ENCODE results near the gene HAGH. TPM values are rescaled to one million over a fixed set of nuclear protein-coding genes. Genes with fewer than 3 reads are reported as not detected.

HAGH gene
- 51.5 and 65.6 TPM in 2 replicates for total RNA-seq (ENCODE audit: low replicate concordance)

GRCh38 chr16:1826691-1827573, at the start of gene HAGH, which contains the start of gene FAHD1:
Gene HAGH (minus strand): TSS chr16:1826825. CDS start chr16:1826787, 38 bp downstream.
Gene FAHD1 (plus strand): TSS chr16:1827206. CDS start chr16:1827239, 33 bp downstream.

GRCh38 chr16:1871974-1872635, 45.5 kb upstream of the HAGH start, which contains the start of gene MEIOB:
Gene MEIOB (minus strand): TSS chr16:1872164. CDS start chr16:1868175, 3,989 bp downstream.

GRCh38 chr16:1793578-1794220, 32.9 kb downstream of the HAGH start, which contains the start of gene IGFALS:
Gene IGFALS (minus strand): TSS chr16:1793705. CDS start chr16:1793652, 53 bp downstream.

GRCh38 chr16:1782408-1783264, 44.0 kb downstream of the HAGH start, which contains the start of the genes NUBP2 and SPSB3:
Gene NUBP2 (plus strand): TSS chr16:1782960. CDS start chr16:1783021, 61 bp downstream.
Gene SPSB3 (minus strand): TSS chr16:1782571. CDS start chr16:1781483, 1,088 bp downstream.

GRCh38 chr16:1772908-1773702, 53.5 kb downstream of the HAGH start, which contains the start of gene MRPS34:
Gene MRPS34 (minus strand): TSS chr16:1773134. CDS start chr16:1773119, 15 bp downstream.

GRCh38 chr16:1772362-1772907, 54.2 kb downstream of the HAGH start, which contains the start of gene EME2:
Gene EME2 (plus strand): TSS chr16:1772810. CDS start chr16:1773228, 418 bp downstream.

GRCh38 chr16:1771188-1771863, 55.3 kb downstream of the HAGH start, which contains the start of gene NME3:
Gene NME3 (minus strand): TSS chr16:1771543. CDS start chr16:1771534, 9 bp downstream.

Other genes with a start within 250 kb of the HAGH start
- gene IFT140, start 214.8 kb downstream of the HAGH start, total RNA-seq (ENCODE audit: low replicate concordance), result 23.9 and 68.7 TPM in 2 replicates
- gene CRAMP1, start 214.5 kb downstream of the HAGH start, total RNA-seq (ENCODE audit: low replicate concordance), result 4.4 and 4.8 TPM in 2 replicates
- gene JPT2, start 148.5 kb downstream of the HAGH start, total RNA-seq (ENCODE audit: low replicate concordance), result 8.8 and 26.7 TPM in 2 replicates
- gene MAPK8IP3, start 120.6 kb downstream of the HAGH start, total RNA-seq (ENCODE audit: low replicate concordance), result 31.8 and 51.6 TPM in 2 replicates
- 35.7 and 45.9 TPM in 2 replicates for gene NME3, start 55.3 kb downstream of the HAGH start, total RNA-seq (ENCODE audit: low replicate concordance)
- 5.0 TPM in 2 replicates for gene EME2, start 54.0 kb downstream of the HAGH start, total RNA-seq (ENCODE audit: low replicate concordance)
- 71.6 and 87.2 TPM in 2 replicates for gene MRPS34, start 53.7 kb downstream of the HAGH start, total RNA-seq (ENCODE audit: low replicate concordance)
- 30.8 and 55.7 TPM in 2 replicates for gene SPSB3, start 44.3 kb downstream of the HAGH start, total RNA-seq (ENCODE audit: low replicate concordance)
- 30.3 and 65.2 TPM in 2 replicates for gene NUBP2, start 43.9 kb downstream of the HAGH start, total RNA-seq (ENCODE audit: low replicate concordance)
- gene IGFALS, start 33.1 kb downstream of the HAGH start, total RNA-seq (ENCODE audit: low replicate concordance), result under 0.01 TPM in 2 replicates
- 71.6 and 134 TPM in 2 replicates for gene FAHD1, start 381 bp upstream of the HAGH start, total RNA-seq (ENCODE audit: low replicate concordance)
- gene MEIOB, start 45.3 kb upstream of the HAGH start, total RNA-seq (ENCODE audit: low replicate concordance), result 0.23 TPM in 1 of 2 replicates, not detected in the other
- not detected in 2 replicates for gene HS3ST6, start 91.6 kb upstream of the HAGH start, total RNA-seq (ENCODE audit: low replicate concordance)
- gene MSRB1, start 116.4 kb upstream of the HAGH start, total RNA-seq (ENCODE audit: low replicate concordance), result 4.8 and 8.5 TPM in 2 replicates
- gene RPL3L, start 127.9 kb upstream of the HAGH start, total RNA-seq (ENCODE audit: low replicate concordance), result 0.12 TPM in 1 of 2 replicates, not detected in the other
- 221 and 281 TPM in 2 replicates for gene NDUFB10, start 132.7 kb upstream of the HAGH start, total RNA-seq (ENCODE audit: low replicate concordance)
- gene RPS2, start 138.0 kb upstream of the HAGH start, total RNA-seq (ENCODE audit: low replicate concordance), result 3,947 and 4,144 TPM in 2 replicates
- not detected in 2 replicates for gene RNF151, start 140.0 kb upstream of the HAGH start, total RNA-seq (ENCODE audit: low replicate concordance)
- gene TBL3, start 145.2 kb upstream of the HAGH start, total RNA-seq (ENCODE audit: low replicate concordance), result 36.2 and 36.5 TPM in 2 replicates
- gene NOXO1, start 154.6 kb upstream of the HAGH start, total RNA-seq (ENCODE audit: low replicate concordance), result not detected in 2 replicates
- 6.4 and 11.7 TPM in 2 replicates for gene GFER, start 157.4 kb upstream of the HAGH start, total RNA-seq (ENCODE audit: low replicate concordance)
- gene SYNGR3, start 163.1 kb upstream of the HAGH start, total RNA-seq (ENCODE audit: low replicate concordance), result 0.94 and 4.9 TPM in 2 replicates
- gene ZNF598, start 183.0 kb upstream of the HAGH start, total RNA-seq (ENCODE audit: low replicate concordance), result 9.9 and 12.0 TPM in 2 replicates
- 0.23 and 0.60 TPM in 2 replicates for gene NPW, start 193.0 kb upstream of the HAGH start, total RNA-seq (ENCODE audit: low replicate concordance)
- gene NHERF2, start 200.1 kb upstream of the HAGH start, total RNA-seq (ENCODE audit: low replicate concordance), result 8.2 and 48.6 TPM in 2 replicates
- gene NTHL1, start 221.0 kb upstream of the HAGH start, total RNA-seq (ENCODE audit: low replicate concordance), result 33.1 and 36.3 TPM in 2 replicates
- 29.4 and 80.4 TPM in 2 replicates for gene TSC2, start 221.2 kb upstream of the HAGH start, total RNA-seq (ENCODE audit: low replicate concordance)

All from smooth muscle cell of the coronary artery (primary cell).